ENCODE results near the gene CDC14B. TPM values are rescaled to one million over a fixed set of nuclear protein-coding genes. Genes with fewer than 3 reads are reported as not detected.
A peak's percentile ranks its signal among the peaks of the same experiment; 100 is the strongest.

The CDC14B gene
- total RNA-seq, 1 donor from 2014 or later: 53.2 TPM

DNA sequence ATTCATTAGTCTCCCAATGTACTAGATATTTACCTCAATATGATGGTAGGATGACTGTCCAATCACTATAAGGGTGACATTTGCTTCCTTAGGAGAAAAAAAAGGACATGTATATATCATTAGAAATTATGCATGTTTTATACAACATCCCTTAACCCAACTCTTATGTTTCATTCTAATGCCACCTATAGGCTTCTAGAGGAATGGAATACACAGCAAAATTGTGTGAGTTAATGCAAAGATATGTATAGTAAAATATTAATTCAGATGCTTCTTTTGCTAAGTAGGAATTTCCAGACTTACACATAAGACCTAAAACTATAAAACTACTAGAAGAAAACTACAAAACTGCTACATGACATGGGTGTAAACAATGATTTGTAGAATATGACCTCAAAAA is 32.0 kb upstream of the CDC14B start:
- no peaks in the 10 kb centered on the region for H3K9me3 Mint-ChIP-seq (ENCODE audit: low read depth)
- peak overlapping the region; percentile 80 for H3K27ac Mint-ChIP-seq
- H3K36me3 Mint-ChIP-seq (ENCODE audit: insufficient read depth): peaks cover 7% of the 10 kb centered on the region
- no peaks in the 10 kb centered on the region for H3K27me3 Mint-ChIP-seq
- no peak overlapping the region for H3K4me3 Mint-ChIP-seq (ENCODE audit: low read depth)
- peaks cover 4% of the 10 kb centered on the region for H3K4me1 Mint-ChIP-seq (ENCODE audit: low read depth)
- TF ChIP-seq, protein P1, sequence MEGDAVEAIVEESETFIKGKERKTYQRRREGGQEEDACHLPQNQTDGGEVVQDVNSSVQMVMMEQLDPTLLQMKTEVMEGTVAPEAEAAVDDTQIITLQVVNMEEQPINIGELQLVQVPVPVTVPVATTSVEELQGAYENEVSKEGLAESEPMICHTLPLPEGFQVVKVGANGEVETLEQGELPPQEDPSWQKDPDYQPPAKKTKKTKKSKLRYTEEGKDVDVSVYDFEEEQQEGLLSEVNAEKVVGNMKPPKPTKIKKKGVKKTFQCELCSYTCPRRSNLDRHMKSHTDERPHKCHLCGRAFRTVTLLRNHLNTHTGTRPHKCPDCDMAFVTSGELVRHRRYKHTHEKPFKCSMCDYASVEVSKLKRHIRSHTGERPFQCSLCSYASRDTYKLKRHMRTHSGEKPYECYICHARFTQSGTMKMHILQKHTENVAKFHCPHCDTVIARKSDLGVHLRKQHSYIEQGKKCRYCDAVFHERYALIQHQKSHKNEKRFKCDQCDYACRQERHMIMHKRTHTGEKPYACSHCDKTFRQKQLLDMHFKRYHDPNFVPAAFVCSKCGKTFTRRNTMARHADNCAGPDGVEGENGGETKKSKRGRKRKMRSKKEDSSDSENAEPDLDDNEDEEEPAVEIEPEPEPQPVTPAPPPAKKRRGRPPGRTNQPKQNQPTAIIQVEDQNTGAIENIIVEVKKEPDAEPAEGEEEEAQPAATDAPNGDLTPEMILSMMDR (IDR thresholded peaks at IDR 0.05; ENCODE audit: unreplicated experiment): peak; percentile 57
- no peak for DNase-seq (ENCODE audit: low spot score, unreplicated experiment)

DNA sequence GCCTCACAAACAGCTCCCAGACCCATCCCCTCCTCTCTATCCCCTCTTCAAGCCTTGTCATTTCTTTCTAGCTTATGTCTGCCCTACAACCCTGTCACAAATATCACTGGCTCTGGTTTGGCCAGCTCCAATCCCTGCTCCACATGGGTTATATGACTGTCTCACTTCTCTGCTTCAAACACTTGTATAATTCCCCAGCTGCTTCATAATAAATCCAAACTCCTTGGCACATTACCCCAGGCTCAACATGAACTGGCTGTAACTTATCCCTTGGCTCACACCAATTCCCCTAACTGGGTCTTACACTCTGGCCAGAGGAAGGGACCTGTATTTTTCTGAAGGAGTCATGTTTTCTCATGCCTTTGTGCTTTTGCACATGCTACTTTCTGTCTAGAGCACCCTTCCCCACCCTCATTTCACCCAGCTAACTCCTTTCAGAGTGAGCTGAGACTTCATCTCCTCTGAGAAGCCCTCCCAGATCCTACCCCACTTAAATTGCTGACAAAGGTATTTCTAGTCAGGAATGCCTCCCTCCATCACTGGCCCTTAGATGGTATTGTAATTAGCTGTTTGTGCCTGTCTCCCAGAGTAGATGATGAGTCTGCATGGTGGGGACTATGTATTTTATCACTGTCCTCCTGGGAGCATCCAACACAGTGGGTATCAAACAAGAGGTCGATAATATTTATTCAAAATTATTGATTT is 30.1 kb upstream of the CDC14B start:
- DNase-seq (ENCODE audit: low spot score, unreplicated experiment): no peak
- TF ChIP-seq, protein P1 (IDR thresholded peaks at IDR 0.05; ENCODE audit: unreplicated experiment): no peak
- Mint-ChIP-seq H3K9me3 (ENCODE audit: low read depth) (no peaks in the 10 kb centered on the region), H3K36me3 (ENCODE audit: insufficient read depth) (peaks cover 13% of the 10 kb centered on the region), H3K4me3 (ENCODE audit: low read depth) (no peak overlapping the region), H3K4me1 (ENCODE audit: low read depth) (peaks cover 2% of the 10 kb centered on the region), H3K27me3 (no peaks in the 10 kb centered on the region), H3K27ac (no peak overlapping the region)

DNA sequence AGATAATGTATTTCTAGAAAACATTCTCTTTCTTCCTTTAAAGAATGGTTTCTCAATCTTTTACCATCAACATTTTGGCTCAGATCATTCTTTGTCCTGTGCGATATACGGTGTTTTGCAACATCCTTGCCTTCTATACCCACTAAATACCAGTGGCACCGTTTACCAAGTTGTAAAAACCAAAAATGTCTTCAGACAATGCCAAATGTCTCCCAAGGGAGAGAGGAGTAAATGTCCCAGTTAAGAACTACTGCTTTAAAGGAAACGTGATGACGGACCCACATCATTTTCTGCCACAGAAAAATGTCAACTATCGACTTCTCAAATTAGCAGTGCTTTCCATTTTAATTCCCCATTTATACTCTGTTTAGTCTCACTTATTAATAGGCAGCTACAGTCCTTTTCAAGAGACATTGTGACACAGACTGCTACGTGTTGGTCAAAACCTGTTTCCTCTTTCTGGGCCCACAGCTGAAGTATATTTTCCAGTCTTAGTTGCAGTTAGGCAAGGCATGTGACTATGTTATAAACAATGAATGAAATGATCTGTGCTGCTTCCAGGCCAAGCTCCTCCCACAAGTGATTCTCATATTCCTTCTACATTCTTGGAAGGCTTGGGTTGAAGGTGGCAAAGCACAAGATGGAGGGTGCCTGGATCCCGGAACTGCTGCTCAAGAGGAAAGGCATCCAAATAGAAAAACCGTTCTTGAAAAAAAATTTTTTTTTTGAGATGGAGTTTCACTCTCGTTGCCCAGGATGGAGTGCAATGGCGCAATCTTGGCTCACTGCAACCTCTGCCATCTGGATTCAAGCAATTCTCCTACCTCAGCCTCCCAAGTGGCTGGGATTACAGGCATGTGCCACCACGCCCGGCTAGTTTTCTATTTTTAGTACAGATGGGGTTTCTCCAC is 26.7 kb upstream of the CDC14B start:
- TF ChIP-seq, protein P1 (IDR thresholded peaks at IDR 0.05; ENCODE audit: unreplicated experiment): no peak
- DNase-seq (ENCODE audit: low spot score, unreplicated experiment): no peak
- Mint-ChIP-seq H3K27me3 (no peaks in the 10 kb centered on the region), H3K9me3 (ENCODE audit: low read depth) (no peaks in the 10 kb centered on the region), H3K36me3 (ENCODE audit: insufficient read depth) (peaks cover 14% of the 10 kb centered on the region), H3K27ac (no peak overlapping the region), H3K4me1 (ENCODE audit: low read depth) (no peaks in the 10 kb centered on the region), H3K4me3 (ENCODE audit: low read depth) (no peak overlapping the region)

GRCh38 chr9:96644137-96644536 is 24.5 kb upstream of the CDC14B start:
- peaks cover 10% of the 10 kb centered on the region for H3K36me3 Mint-ChIP-seq (ENCODE audit: insufficient read depth)
- DNase-seq (ENCODE audit: low spot score, unreplicated experiment): no peak
- no peaks in the 10 kb centered on the region for H3K4me1 Mint-ChIP-seq (ENCODE audit: low read depth)
- H3K4me3 Mint-ChIP-seq (ENCODE audit: low read depth): no peak overlapping the region
- H3K27ac Mint-ChIP-seq: no peak overlapping the region
- TF ChIP-seq, protein P1 (IDR thresholded peaks at IDR 0.05; ENCODE audit: unreplicated experiment): no peak
- H3K27me3 Mint-ChIP-seq: no peaks in the 10 kb centered on the region
- no peaks in the 10 kb centered on the region for H3K9me3 Mint-ChIP-seq (ENCODE audit: low read depth)

DNA sequence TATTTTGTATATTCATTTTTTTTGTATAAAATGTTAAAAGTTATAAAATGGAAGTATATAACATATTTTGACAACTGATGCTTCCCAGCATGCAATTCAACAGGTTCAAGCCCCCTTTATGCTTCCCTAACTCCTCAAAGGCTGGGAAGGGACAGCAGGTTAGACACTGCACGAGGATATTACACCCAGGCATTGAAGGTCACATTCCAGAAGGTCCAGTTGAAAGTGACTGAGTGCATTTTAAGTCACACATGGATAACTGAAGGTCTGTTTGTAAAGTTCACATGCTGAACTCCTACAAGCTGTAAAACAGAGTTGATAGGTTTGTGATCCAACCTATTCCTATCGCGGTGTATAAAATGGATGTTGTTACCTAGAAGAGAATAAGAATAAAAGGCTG is 21.9 kb upstream of the CDC14B start:
- no peak overlapping the region for H3K27ac Mint-ChIP-seq
- no peaks in the 10 kb centered on the region for H3K27me3 Mint-ChIP-seq
- H3K4me1 Mint-ChIP-seq (ENCODE audit: low read depth): no peaks in the 10 kb centered on the region
- no peak for DNase-seq (ENCODE audit: low spot score, unreplicated experiment)
- no peak overlapping the region for H3K4me3 Mint-ChIP-seq (ENCODE audit: low read depth)
- H3K9me3 Mint-ChIP-seq (ENCODE audit: low read depth): no peaks in the 10 kb centered on the region
- TF ChIP-seq, protein P1 (IDR thresholded peaks at IDR 0.05; ENCODE audit: unreplicated experiment): no peak
- peaks cover 7% of the 10 kb centered on the region for H3K36me3 Mint-ChIP-seq (ENCODE audit: insufficient read depth)

Data from progenitor cell of endocrine pancreas (in vitro differentiated cells).